GM10847 (cell line): ENCODE measurements around the gene TMC3.

ENCODE experiments used
- POLR2A ChIP-seq: IDR thresholded peaks from 2 replicates; pipeline ENCODE4 v1.6.1; 2011; ENCODE audit not compliant: insufficient read length; ENCODE audit errors: extremely low read depth

The TMC3 gene

DNA sequence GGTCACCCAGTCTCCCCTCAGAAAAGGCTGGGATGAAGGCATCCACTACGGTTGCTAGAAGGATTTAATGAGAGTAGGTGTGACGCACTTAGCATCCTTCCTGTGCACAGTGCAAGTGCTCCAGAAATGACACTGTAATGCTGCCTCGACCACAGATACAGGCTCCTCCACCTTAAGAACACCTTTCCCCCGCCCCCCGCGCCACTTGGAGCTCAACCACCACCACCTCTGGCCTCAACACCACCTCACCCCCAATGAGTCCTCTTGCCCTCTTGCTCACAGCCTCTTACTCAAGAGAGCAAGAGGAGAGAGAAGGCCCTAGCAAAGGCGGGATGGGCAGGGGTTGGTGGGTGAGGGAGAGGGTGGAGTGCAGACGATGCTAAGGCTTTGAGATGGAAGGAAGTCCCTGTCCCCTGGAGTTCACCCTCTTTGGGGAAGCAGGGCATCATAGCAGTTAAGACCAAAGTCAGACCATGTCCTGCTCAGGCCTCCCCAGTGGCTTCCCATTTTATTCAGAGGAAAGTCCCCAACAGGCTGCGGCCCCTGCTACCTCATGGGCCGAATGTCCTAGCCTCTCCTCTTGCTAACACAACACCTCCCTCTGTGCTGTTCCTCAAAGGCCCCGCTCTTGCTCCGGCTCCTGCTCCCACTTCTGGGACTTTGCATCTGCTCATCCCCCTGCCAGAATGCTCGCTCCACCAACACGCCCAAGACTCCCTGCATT lies 58.4 kb downstream of the TMC3 start:
- TF ChIP-seq POLR2A = no peak

GRCh38 chr15:81314378-81314777 lies 59.6 kb downstream of the TMC3 start:
- no peak for TF ChIP-seq POLR2A

GRCh38 chr15:81313686-81314085 lies 60.3 kb downstream of the TMC3 start:
- TF ChIP-seq POLR2A = no peak

- no peak for TF ChIP-seq POLR2A
Measured at GRCh38 chr15:81312790-81313543, 61.0 kb downstream of the TMC3 start.

- TF ChIP-seq POLR2A = no peak
Measured at GRCh38 chr15:81311752-81312464, 62.1 kb downstream of the TMC3 start.

DNA sequence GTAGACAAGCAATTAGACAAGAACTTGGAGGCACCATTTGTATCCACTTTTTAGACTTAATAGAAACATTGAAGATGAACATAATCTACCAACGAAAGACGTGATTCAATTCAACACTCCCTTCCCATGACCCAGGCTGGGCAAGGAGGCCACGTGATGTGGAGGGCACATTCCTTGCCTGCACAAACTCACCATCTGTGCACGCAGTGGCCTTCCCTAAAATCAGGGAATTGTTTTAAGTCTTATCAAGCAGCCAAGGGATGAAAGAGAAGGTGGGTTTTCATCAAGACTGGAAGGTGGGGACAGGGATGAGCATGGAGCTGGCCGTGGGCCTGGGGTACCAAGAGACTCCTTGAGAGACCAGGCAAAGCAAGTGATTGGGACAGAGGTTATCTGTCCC lies 63.5 kb downstream of the TMC3 start:
- TF ChIP-seq POLR2A = no peak

GRCh38 chr15:81309647-81310450 lies 64.2 kb downstream of the TMC3 start:
- no peak for TF ChIP-seq POLR2A

DNA sequence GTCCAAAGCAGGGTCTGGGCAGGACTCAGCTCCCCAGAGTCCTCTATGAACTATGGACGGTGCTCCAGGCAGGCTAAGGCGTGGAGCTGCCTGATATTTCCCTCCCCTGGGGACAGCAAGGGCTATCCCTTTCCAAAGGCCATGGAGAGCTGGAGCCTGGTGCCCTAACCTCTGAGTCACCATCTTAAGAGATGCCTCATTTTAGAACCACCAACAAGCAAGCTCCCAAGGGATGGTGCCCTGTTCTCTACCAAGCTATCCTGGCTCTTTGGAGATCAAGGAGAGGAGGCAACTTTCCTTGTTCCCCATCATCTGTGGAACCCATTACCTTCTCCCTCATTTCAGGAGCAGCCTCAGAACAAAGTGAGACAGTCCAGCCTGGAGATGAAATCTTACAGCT lies 65.8 kb downstream of the TMC3 start:
- TF ChIP-seq POLR2A = no peak

- no peak for TF ChIP-seq POLR2A
Measured at GRCh38 chr15:81304226-81304625, 69.8 kb downstream of the TMC3 start.

- no peak for TF ChIP-seq POLR2A
Measured at GRCh38 chr15:81303244-81304225, 70.5 kb downstream of the TMC3 start.

DNA sequence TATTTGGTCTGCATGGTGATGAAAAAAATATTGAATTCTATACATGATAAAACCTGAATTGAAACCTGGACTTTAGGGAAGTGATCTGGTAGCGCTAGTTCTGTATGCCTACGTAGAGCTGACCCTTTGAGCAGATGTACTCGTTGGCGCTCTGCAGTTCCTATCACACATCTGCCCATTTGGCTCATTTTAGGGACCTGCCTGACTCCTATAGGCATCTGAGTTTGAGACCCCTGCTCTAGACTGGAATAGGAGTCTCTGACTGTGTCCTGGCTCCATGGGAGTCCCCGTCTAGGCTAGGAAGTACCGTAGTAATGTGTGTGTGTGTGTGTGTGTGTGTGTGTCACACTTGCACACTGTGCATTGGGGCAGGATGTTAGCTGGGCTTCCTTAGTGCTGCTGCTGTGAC lies 71.3 kb downstream of the TMC3 start:
- TF ChIP-seq POLR2A = no peak

- no peak for TF ChIP-seq POLR2A
Measured at GRCh38 chr15:81301815-81302399, 72.1 kb downstream of the TMC3 start.

- TF ChIP-seq POLR2A = no peak
Measured at GRCh38 chr15:81301385-81301784, 72.6 kb downstream of the TMC3 start.
